Gastrocnemius medialis (tissue), 4 donors: ENCODE results near the gene MS4A4E.
"Not testable (repeated sequence)": the region's sequence is repeated elsewhere in the genome, so short reads cannot be mapped to it uniquely, and the experiment has no call there.

Experiments used
- CTCF ChIP-seq, 5 experiments: fragments of 450-650 bp in 3 of 5; fragments of 200-600 bp in 2 of 5; sonication (generic) in 2 of 5; IDR thresholded peaks in 4 of 5; conservative IDR thresholded peaks in 1 of 5; 1 replicate in 4 of 5; 2 replicates in 1 of 5; pipeline ENCODE4 v1.5.1; 2016 to 2019; ENCODE audit warnings: antibody characterized with exemption in 5 of 5, mild to moderate bottlenecking in 3 of 5, moderate library complexity in 3 of 5
- POLR2A ChIP-seq, 2 donors: fragments of 450-650 bp; IDR thresholded peaks; one replicate each; pipeline ENCODE4 v1.6.1; 2017; ENCODE audit warnings: antibody characterized with exemption in 2 of 2, mild to moderate bottlenecking in 2 of 2, moderate library complexity in 2 of 2

GRCh38 chr11:60185512-60185827 is 57.5 kb downstream of the MS4A4E start:
- not testable (repeated sequence) for TF ChIP-seq POLR2A (IDR thresholded peaks at IDR 0.05); CTCF (IDR thresholded peaks at IDR 0.05 in 4 of 5, conservative IDR thresholded peaks at IDR 0.05 in 1 of 5)
